ENCODE data around the gene SYCP2L.

DNA sequence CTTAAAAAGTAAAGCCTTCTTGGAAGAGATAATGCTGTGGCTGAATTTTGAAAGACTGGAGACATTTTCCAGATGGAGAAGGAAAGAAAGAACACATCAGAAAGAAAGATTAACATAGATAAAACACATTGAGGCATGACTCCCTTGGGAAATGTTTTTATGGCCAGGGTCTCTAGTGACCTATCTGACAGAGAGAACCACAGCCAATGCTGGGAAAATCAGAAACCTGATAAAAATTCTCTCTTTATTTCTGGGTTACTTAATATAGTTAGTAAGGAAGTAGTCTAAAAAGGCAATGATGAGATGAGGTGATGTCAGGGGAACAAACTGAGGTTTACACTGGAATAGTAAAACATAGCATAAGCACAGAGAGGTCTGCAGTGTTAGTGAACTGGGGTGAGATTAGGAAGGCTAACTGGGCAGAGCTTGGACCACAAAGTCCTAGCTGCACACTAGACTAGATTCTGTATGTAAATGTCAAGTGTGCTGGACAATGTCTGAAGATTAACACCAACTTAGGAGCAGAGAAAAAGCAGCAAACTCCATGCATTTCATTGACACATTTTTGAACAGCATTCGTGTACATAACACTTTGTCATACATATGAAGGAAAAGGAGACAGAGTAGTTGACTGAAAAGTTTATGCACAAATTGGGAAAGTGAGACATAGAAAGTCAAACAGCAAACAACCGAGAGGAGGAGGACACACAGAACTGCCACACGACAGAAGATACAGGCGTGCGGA, 126.3 kb downstream of the SYCP2L start:
- TF ChIP-seq TAF1 (IDR thresholded peaks at IDR 0.05; ENCODE audit: borderline replicate concordance, insufficient read depth, low read length): no peak
- TF ChIP-seq, protein P1, sequence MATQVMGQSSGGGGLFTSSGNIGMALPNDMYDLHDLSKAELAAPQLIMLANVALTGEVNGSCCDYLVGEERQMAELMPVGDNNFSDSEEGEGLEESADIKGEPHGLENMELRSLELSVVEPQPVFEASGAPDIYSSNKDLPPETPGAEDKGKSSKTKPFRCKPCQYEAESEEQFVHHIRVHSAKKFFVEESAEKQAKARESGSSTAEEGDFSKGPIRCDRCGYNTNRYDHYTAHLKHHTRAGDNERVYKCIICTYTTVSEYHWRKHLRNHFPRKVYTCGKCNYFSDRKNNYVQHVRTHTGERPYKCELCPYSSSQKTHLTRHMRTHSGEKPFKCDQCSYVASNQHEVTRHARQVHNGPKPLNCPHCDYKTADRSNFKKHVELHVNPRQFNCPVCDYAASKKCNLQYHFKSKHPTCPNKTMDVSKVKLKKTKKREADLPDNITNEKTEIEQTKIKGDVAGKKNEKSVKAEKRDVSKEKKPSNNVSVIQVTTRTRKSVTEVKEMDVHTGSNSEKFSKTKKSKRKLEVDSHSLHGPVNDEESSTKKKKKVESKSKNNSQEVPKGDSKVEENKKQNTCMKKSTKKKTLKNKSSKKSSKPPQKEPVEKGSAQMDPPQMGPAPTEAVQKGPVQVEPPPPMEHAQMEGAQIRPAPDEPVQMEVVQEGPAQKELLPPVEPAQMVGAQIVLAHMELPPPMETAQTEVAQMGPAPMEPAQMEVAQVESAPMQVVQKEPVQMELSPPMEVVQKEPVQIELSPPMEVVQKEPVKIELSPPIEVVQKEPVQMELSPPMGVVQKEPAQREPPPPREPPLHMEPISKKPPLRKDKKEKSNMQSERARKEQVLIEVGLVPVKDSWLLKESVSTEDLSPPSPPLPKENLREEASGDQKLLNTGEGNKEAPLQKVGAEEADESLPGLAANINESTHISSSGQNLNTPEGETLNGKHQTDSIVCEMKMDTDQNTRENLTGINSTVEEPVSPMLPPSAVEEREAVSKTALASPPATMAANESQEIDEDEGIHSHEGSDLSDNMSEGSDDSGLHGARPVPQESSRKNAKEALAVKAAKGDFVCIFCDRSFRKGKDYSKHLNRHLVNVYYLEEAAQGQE (IDR thresholded peaks at IDR 0.05; ENCODE audit: insufficient read depth in 1 of 2, low read depth in 2 of 2, low read length in 2 of 2): no peak
- TF ChIP-seq SIN3A (IDR thresholded peaks at IDR 0.05; ENCODE audit: borderline replicate concordance, insufficient read depth, low read length): no peak
- no peak for TF ChIP-seq POLR2AphosphoS5 (IDR thresholded peaks at IDR 0.05; ENCODE audit: low read depth, low read length)

Data from PFSK-1 (cell line).